Epithelial cell of esophagus (primary cell): ENCODE measurements around the gene ACTR1A.
"Not testable (repeated sequence)": the region's sequence is repeated elsewhere in the genome, so short reads cannot be mapped to it uniquely, and the experiment has no call there.

Source experiments
- DNase-seq: peaks from one replicate; pipeline ENCODE4 v3.0.0; 2010; ENCODE audit warnings: low read depth
- H3K4me3 ChIP-seq: 2 replicates; pipeline ENCODE4 v1.5.1; 2011; ENCODE audit warnings: mild to moderate bottlenecking, low read length, control low read depth
- CTCF ChIP-seq: IDR thresholded peaks from 2 replicates; pipeline ENCODE4 v1.5.1; 2011; ENCODE audit warnings: low read depth, mild to moderate bottlenecking, low read length, control low read depth, inconsistent platforms; ENCODE audit not compliant: insufficient read depth; ENCODE audit errors: missing control alignments

Gene ACTR1A

GRCh38 chr10:102461187-102462054, 41.1 kb downstream of the ACTR1A start:
- no peak for TF ChIP-seq CTCF
- peak overlapping the region; percentile 56 for H3K4me3 ChIP-seq
- DNase-seq: peak; percentile 92

GRCh38 chr10:102460836-102461186, 41.7 kb downstream of the ACTR1A start:
- no peak for TF ChIP-seq CTCF
- DNase-seq: no peak
- peak overlapping the region; percentile 42 for H3K4me3 ChIP-seq

GRCh38 chr10:102458656-102459055, 43.9 kb downstream of the ACTR1A start:
- DNase-seq: no peak
- no peak overlapping the region for H3K4me3 ChIP-seq
- no peak for TF ChIP-seq CTCF

GRCh38 chr10:102457591-102458150, 44.8 kb downstream of the ACTR1A start:
- H3K4me3 ChIP-seq: no peak overlapping the region
- DNase-seq: no peak
- TF ChIP-seq CTCF: no peak

GRCh38 chr10:102455893-102456471, 46.5 kb downstream of the ACTR1A start:
- no peak overlapping the region for H3K4me3 ChIP-seq
- DNase-seq: peak; percentile 84
- TF ChIP-seq CTCF: no peak

- DNase-seq, H3K4me3 ChIP-seq: not testable (repeated sequence)
Measured at GRCh38 chr10:102454662-102455487, 47.6 kb downstream of the ACTR1A start.

- no peak for TF ChIP-seq CTCF
- no peak for DNase-seq
- no peak overlapping the region for H3K4me3 ChIP-seq
Measured at GRCh38 chr10:102453502-102453901, 49.0 kb downstream of the ACTR1A start.
